ENCODE data around the gene LCLAT1.

The LCLAT1 gene

DNA sequence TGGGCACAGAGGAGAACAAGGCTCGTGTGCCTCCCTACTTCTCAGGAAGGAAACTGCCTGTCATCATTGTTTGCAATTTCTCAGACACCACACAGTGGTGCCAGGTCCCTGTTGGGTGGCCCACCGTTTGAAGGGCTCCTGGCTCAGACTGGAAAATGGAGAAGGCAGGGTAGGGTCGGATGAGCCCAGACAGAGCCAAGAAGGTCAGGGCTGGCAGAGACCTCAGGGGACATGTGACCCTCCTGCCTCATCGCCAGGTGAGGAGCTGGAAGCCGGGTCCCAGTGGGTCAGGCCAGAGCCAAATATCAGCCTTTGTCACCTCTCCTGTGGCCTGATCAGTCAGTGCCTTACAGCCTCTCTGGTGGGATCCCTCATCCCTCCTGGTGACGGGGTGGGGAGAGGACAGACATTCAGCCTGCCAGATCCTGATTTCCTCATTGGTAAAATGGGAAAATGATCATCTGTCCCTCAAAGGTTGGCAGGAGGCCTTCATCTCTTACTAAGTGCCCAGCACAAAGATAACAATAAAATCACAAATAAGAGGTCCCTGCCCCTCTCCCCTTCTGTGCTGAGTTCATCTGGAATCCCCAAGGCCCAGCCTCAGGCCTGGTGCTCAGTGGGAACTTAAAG, 242.6 kb downstream of the LCLAT1 start:
- no peak for DNase-seq (ENCODE audit: extremely low read depth in 1 of 2, low read depth in 1 of 2)

DNA sequence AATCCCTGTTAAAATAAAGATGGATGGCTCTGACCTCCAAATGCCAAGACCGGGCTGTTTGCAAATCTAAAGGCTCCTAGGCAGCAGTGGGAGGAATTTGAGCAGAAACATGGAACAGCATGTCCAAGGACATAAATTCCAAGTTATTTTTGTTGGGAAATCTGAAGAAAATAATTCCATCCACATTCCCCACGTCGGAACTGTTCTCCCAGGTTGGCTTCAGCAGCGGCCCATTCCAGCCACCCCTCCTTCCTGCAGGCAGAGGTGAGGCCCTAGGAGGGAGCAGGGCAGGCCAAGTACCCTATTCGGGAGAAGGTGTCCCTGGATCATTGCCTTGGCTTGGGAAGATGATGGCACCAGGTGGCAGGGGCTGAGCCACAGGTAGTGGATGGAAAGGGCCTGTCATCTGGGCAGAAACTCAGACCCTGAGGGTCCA, 243.1 kb downstream of the LCLAT1 start:
- no peak for DNase-seq (ENCODE audit: extremely low read depth in 1 of 2, low read depth in 1 of 2)

DNA sequence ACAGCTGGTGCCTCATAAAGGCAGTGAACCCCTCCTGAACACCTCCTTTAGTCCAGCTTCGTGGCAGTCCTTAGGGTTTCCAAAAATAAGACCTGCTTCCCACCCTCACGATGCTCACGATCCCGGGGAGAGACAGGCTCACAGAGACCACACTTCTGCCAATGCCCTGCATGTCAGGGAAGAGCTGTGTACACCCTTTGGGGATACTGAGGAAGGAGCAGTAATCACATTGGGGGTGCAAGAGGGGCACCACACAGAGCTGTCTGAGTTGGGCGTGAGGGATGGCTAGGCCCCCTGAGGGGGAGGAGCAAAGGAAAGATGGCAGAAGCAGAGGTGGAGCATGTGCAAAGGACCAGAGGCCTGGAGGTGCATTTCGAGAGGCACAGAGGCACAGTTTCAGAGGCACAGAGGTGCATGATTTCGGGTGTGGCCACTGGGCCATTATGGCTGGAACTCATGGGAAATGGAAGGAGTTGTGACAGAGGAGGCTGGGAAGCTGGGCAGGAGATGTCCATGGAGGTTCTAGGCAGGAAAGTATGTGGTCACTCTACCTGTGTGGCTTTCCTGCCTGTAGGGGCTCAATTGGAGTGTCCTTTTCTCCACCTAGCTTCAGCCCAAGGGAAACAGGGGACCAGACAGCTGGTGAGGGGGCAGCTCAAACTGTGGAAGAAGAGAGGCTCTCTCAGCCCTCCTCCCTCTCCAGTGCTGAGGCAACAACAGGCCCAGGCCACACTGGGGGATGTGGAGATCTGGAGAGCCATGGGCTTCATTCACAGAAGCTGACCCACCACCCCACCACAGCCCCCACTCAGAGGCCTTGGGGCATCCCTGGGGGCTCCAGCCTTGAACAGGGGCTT, 244.3 kb downstream of the LCLAT1 start:
- no peak for DNase-seq (ENCODE audit: extremely low read depth in 1 of 2, low read depth in 1 of 2)

DNA sequence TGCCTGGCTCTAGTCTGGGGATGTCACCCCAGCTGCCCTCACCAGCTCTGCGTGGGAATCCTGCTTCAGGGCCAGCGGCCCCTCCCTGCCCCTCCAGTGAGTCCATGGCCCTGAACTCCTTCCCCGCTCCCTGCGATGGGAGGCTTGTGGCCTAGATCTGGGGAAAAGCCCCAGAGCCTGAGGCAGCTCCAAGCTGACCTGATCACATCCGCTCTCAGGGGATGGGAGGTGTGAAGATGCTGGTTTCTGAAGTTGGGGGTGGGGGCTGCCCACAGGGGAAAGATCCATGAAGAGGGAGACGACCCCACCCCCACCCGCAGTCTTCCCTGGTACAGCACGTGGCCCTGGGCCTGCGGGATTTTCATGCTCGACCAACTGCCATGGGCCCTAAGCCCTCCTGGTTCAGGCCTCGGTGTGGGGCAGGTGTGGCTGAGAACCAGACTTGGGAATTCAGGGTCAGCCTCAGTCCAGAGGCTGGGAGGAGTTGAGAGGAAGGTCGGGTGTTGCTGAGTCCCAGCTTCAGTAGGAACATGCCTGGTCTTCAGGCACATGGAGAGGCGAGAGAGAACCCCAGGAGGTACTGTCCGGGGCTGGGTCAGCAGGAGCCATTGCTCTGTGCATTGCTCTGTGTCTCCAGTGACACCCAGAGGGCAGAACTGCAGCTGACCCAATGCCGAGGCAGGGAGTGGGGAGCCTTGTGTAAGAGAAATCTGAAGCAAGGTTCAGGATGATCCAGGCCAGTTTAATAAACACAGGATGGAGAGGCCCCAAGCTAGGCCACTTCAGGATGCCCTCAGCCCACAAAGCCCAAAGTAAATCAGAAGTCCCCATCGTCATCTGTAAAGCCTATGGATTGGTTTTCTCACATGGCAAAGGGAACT, 245.1 kb downstream of the LCLAT1 start:
- DNase-seq (ENCODE audit: extremely low read depth in 1 of 2, low read depth in 1 of 2) = no peak

DNA sequence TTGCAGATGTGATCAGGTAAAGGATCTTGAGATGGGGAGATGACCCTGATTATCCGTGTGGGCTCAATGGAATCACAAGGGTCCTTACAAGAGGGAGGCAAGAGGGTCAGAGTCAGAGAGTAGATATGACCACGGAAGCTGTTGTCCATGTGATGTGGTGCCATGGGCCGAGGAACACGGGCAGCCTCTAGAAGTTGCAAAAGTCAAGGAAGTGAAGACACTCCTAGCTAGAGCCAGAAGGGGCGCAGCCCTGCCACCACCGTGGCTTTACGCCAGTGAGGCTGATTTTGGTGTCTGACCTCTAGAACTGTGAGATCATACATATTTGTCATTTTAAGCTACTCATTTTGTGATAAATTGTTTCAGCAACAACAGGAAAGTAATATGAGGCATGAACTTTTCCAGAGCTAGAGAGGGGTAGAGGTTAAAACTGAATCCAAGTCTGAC, 245.8 kb downstream of the LCLAT1 start:
- DNase-seq (ENCODE audit: extremely low read depth in 1 of 2, low read depth in 1 of 2) = no peak

All from stimulated activated CD8-positive, alpha-beta memory T cell treated with anti-CD3 and anti-CD28 coated beads, Interleukin-7, amount 100 ng/mL, for 48 hours (primary cell).